Aorta (tissue), 5 donors: ENCODE results near the gene GET4. TPM values are rescaled to one million over a fixed set of nuclear protein-coding genes. Genes with fewer than 3 reads are reported as not detected.

Experiments
- ATAC-seq: fragments of 200-7000 bp; cut with Tn5 transposase; one replicate; pipeline ENCODE4 v1.9.1; 2022; ENCODE audit warnings: moderate library complexity; ENCODE audit not compliant: low FRiP score
- DNase-seq, 2 donors: peaks; one replicate each; pipeline ENCODE4 v3.0.0-alpha.2; 2020
- H3K27ac ChIP-seq, 2 donors: one replicate each; pipeline ENCODE4 v1.5.1; 2013; ENCODE audit warnings: low read length in 2 of 2, mild to moderate bottlenecking in 2 of 2, moderate library complexity in 2 of 2, control low read depth in 1 of 2, inconsistent platforms in 1 of 2, low read depth in 1 of 2
- H3K27me3 ChIP-seq, 2 donors: one replicate each; pipeline ENCODE4 v1.6.1; 2013; ENCODE audit warnings: control low read depth in 1 of 2, low read length in 1 of 2, mild to moderate bottlenecking in 1 of 2, moderate library complexity in 1 of 2; ENCODE audit not compliant: insufficient read depth in 2 of 2, control insufficient read depth in 1 of 2
- H3K36me3 ChIP-seq, 2 donors: one replicate each; pipeline ENCODE4 v1.6.1; 2013; ENCODE audit warnings: control low read depth in 1 of 2, low read length in 1 of 2, mild to moderate bottlenecking in 1 of 2; ENCODE audit not compliant: insufficient read depth in 2 of 2, control insufficient read depth in 1 of 2
- H3K4me1 ChIP-seq, 2 donors: one replicate each; pipeline ENCODE4 v1.6.1; 2013; ENCODE audit warnings: low read length in 2 of 2, control low read depth in 1 of 2, mild to moderate bottlenecking in 1 of 2, moderate library complexity in 1 of 2; ENCODE audit not compliant: insufficient read depth in 2 of 2, control insufficient read depth in 1 of 2
- H3K4me3 ChIP-seq, 2 donors: one replicate each; pipeline ENCODE4 v1.5.1; 2013; ENCODE audit warnings: low read length in 2 of 2, control low read depth in 1 of 2, mild to moderate bottlenecking in 1 of 2
- H3K9me3 ChIP-seq: one replicate; pipeline ENCODE4 v1.6.1; 2013; ENCODE audit warnings: mild to moderate bottlenecking, low read length; ENCODE audit not compliant: control insufficient read depth
- WGBS, 2 donors: extraction: QIAGEN DNeasy Blood & Tissue Kit; methylation state at CpG; one replicate each; pipeline ENCODE4 v1.1.7; 2013; 5-methylcytosine and 5-hydroxymethylcytosine counted together
- intact Hi-C, 2 donors: fragments of 100-400 bp; cut with DNase I; formaldehyde crosslinking; loops; one replicate each; pipeline versions ENCODE4 v1.14.2 to v1.15.0; 2022
- polyA plus RNA-seq, 2 donors: library from polyadenylated mRNA; stranded (reverse); fragments of 200-250 nt; gene quantifications; one replicate each; pipeline ENCODE4 v1.2.3, GENCODE V29; 2013
- total RNA-seq, 2 donors: library from RNA; stranded (reverse); fragmentation: NEBNext Ultra II Directional; extraction: Animal tissue kit (Norgen Biotek cat#: 25700); gene quantifications; one replicate each; pipeline ENCODE4 v1.2.1, GENCODE V29; 2021
- donor health status: healthy with polysubstance abuse.
- donor health status: Bipolar disorder and iron deficiency.
- donor health status: DM: no; HTN: no; CAD: no.
- donor health status: DM: no; HTN: no; CAD: no.
- donor health status: DM: yes; HTN: yes; CAD: no.

GET4 gene
- total and polyA plus RNA-seq, 4 donors = 16.5 to 58.3 (median 21.3) TPM

GRCh38 chr7:891291-891690 is 14.9 kb downstream of the GET4 start:
- Histone ChIP-seq H3K4me1 (no peaks in the 10 kb centered on the region), H3K36me3 (peaks cover 0 to 6% of the 10 kb centered on the region in 2 donors), H3K9me3 (no peaks in the 10 kb centered on the region), H3K27ac (no peak overlapping the region), H3K4me3 (no peak overlapping the region), H3K27me3 (no peaks in the 10 kb centered on the region)
- 92 to 95% methylated on average over 29 of the region's 29 CpGs for WGBS, 2 donors
- intact Hi-C loops = no loop called here
- ATAC-seq (no peak), DNase-seq (peak in 1 of 2 donors; percentile 36)

DNA sequence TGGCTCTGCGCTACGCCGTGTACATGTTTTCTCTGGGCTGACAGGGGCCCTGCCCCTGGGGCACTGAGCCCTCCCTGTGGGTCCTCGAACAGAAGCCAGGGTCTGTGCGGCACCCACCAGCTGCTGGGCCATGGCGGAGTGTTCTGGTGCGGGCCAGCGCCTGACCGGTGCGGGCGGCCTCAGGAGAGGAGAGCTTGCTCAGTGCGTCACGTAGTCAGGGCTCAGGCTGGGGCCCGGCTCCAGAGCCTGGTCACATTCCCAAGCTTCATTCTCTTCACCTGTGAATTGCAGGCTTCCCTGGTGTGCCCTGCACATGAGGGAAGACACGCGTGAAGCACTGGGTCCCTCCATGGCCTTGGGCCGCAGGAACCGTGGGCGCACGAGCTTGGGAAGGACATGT is 15.5 kb downstream of the GET4 start:
- intact Hi-C loops = no loop called here
- no peak overlapping the region for H3K27ac ChIP-seq
- no peaks in the 10 kb centered on the region for H3K4me1 ChIP-seq
- H3K36me3 ChIP-seq = peaks cover 0 to 6% of the 10 kb centered on the region in 2 donors
- WGBS, 2 donors = 96 to 97% methylated on average over 20 of the region's 20 CpGs
- ATAC-seq (no peak), DNase-seq (peak in 1 of 2 donors; percentile 26)
- H3K4me3 ChIP-seq = no peak overlapping the region
- H3K9me3 ChIP-seq = no peaks in the 10 kb centered on the region
- no peaks in the 10 kb centered on the region for H3K27me3 ChIP-seq

DNA sequence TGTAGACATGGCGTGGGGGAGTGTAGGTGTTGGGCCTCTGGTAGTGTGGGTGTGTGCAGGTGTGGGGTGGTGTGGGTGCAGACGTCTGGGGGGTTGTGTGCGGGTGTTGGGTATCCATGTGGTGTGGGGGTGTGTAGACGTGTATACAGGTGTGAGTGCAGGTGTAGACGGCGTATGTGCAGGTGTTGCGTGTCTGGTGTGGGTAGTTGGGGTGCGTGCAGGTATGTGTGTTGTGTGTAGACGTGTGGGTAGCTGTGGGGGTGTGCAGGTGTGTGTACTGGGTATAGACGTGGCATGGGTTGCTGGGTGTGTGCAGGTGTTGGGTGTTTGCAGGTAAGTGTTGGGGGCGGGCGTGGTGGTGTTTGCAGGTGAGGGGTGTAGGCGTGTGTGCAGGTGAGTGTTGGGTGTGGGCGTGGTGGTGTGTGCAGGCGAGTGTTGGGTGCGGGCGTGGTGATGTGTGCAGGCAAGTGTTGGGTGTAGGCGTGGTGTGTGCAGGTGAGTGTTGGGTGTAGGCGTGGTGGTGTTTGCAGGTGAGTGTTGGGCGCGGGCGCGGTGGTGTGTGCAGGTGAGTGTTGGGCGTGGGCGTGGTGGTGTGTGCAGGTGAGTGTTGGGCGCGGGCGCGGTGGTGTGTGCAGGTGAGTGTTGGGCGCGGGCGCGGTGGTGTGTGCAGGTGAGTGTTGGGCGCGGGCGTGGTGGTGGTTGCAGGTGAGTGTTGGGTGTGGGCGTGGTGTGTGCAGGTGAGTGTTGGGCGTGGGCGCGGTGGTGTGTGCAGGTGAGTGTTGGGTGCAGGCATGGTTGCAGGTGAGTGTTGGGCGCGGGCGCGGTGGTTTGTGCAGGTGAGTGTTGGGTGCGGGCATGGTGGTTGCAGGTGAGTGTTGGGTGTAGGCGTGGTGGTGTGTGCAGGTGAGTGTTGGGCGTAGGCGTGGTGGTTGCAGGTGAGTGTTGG is 16.6 kb downstream of the GET4 start:
- Histone ChIP-seq H3K27me3 (no peaks in the 10 kb centered on the region), H3K4me1 (no peaks in the 10 kb centered on the region), H3K9me3 (no peaks in the 10 kb centered on the region), H3K27ac (no peak overlapping the region), H3K4me3 (no peak overlapping the region), H3K36me3 (peaks cover 0 to 6% of the 10 kb centered on the region in 2 donors)
- ATAC-seq (no peak), DNase-seq (peak in 1 of 2 donors; percentile 31)
- intact Hi-C loops = no loop called here
- WGBS, 2 donors = 96 to 97% methylated on average over 45 to 48 of the region's 48 CpGs

- 90% methylated on average over 19 of the region's 19 CpGs for WGBS, 2 donors
Measured at GRCh38 chr7:893686-894085, 17.3 kb downstream of the GET4 start.

GRCh38 chr7:894164-894867 is 18.0 kb downstream of the GET4 start:
- 92 to 95% methylated on average over 40 of the region's 40 CpGs for WGBS, 2 donors
- Histone ChIP-seq H3K4me3 (no peak overlapping the region), H3K36me3 (peaks cover 0 to 6% of the 10 kb centered on the region in 2 donors), H3K27me3 (no peaks in the 10 kb centered on the region), H3K27ac (no peak overlapping the region), H3K9me3 (no peaks in the 10 kb centered on the region), H3K4me1 (no peaks in the 10 kb centered on the region)
- no peak for ATAC-seq
- intact Hi-C loops = no loop called here
- peak in 1 of 2 donors; percentile 41 for DNase-seq

More at GRCh38 chr7:893686-894085, 17.3 kb downstream of the GET4 start:
- intact Hi-C loops = no loop called here
- H3K4me1 ChIP-seq = no peaks in the 10 kb centered on the region
- DNase-seq (peak in 1 of 2 donors; percentile 50), ATAC-seq (no peak)
- peaks cover 0 to 6% of the 10 kb centered on the region in 2 donors for H3K36me3 ChIP-seq
- H3K4me3 ChIP-seq = no peak overlapping the region
- H3K27me3 ChIP-seq = no peaks in the 10 kb centered on the region
- H3K9me3 ChIP-seq = no peaks in the 10 kb centered on the region
- no peak overlapping the region for H3K27ac ChIP-seq

DNA sequence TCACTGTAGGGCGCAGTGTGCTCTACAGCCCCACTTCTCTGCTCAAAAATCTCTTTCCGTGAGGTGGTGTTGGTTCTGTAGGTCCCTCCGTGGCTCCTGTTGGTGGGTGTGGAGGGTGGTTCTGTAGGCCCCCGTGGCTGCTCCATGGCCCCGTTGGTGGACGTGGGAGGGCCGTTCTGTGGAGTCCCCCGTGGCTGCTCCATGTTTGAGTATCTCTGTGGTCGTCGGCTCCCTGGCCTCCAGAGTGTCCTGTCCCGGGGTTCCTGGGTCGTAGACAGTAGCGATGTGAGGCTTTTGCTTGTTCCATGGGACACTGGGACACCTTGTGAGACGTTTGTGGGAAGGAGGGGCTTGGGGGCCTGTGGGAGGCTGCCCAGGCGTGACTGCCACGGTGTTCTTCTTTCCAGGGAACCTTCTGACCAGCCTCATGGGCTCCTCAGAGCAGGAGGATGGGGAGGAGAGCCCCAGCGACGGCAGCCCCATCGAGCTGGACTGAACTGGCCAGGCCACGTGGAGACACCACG is 18.6 kb downstream of the GET4 start:
- 91% methylated on average over 21 of the region's 21 CpGs for WGBS, 2 donors
- Histone ChIP-seq H3K27ac (no peak overlapping the region), H3K4me1 (no peaks in the 10 kb centered on the region), H3K27me3 (no peaks in the 10 kb centered on the region), H3K4me3 (no peak overlapping the region), H3K36me3 (peaks cover 0 to 6% of the 10 kb centered on the region in 2 donors), H3K9me3 (no peaks in the 10 kb centered on the region)
- ATAC-seq (no peak), DNase-seq (peak in 1 of 2 donors; percentile 12)
- intact Hi-C loops = no loop called here

- 96 to 97% methylated on average over 52 of the region's 52 CpGs for WGBS, 2 donors
- H3K36me3 ChIP-seq = peaks cover 0 to 6% of the 10 kb centered on the region in 2 donors
- ATAC-seq = no peak
- no peak overlapping the region for H3K4me3 ChIP-seq
- no peak overlapping the region for H3K27ac ChIP-seq
- H3K4me1 ChIP-seq = no peaks in the 10 kb centered on the region
- H3K27me3 ChIP-seq = no peaks in the 10 kb centered on the region
- H3K9me3 ChIP-seq = no peaks in the 10 kb centered on the region
- DNase-seq = peak in 1 of 2 donors; percentile 41
- intact Hi-C loops = no loop called here
Measured at GRCh38 chr7:895451-896052, 19.2 kb downstream of the GET4 start.

GRCh38 chr7:896346-897075 is 20.2 kb downstream of the GET4 start:
- no peak overlapping the region for H3K4me3 ChIP-seq
- H3K27me3 ChIP-seq = no peaks in the 10 kb centered on the region
- no peak overlapping the region for H3K27ac ChIP-seq
- H3K36me3 ChIP-seq = peaks cover 0 to 4% of the 10 kb centered on the region in 2 donors
- no peak for ATAC-seq
- WGBS, 2 donors = 92 to 93% methylated on average over 42 of the region's 42 CpGs
- no peak for DNase-seq
- H3K9me3 ChIP-seq = no peaks in the 10 kb centered on the region
- intact Hi-C loops = no loop called here
- H3K4me1 ChIP-seq = no peaks in the 10 kb centered on the region
